Measurements from ENCODE around the gene E2F2. TPM values are rescaled to one million over a fixed set of nuclear protein-coding genes. Genes with fewer than 3 reads are reported as not detected.

E2F2 gene
- polyA plus RNA-seq, 1 donor: 2.8 TPM

Other genes with a start within 250 kb of the E2F2 start
- gene HNRNPR, start 186.9 kb downstream of the E2F2 start, polyA plus RNA-seq: 148 TPM
- gene ZNF436, start 161.4 kb downstream of the E2F2 start, polyA plus RNA-seq: 22.2 TPM
- 29.4 TPM for gene TCEA3, start 106.5 kb downstream of the E2F2 start, polyA plus RNA-seq
- 14.0 TPM for gene ASAP3, start 47.1 kb downstream of the E2F2 start, polyA plus RNA-seq
- 120 TPM for gene ID3, start 28.3 kb upstream of the E2F2 start, polyA plus RNA-seq
- 3,237 TPM for gene RPL11, start 160.6 kb upstream of the E2F2 start, polyA plus RNA-seq
- 26.3 TPM for gene ELOA, start 212.2 kb upstream of the E2F2 start, polyA plus RNA-seq
- gene PITHD1, start 247.2 kb upstream of the E2F2 start, polyA plus RNA-seq: 61.8 TPM